Spinal cord (tissue), 10 donors: Measurements from ENCODE around the gene MIER1. TPM values are rescaled to one million over a fixed set of nuclear protein-coding genes. Genes with fewer than 3 reads are reported as not detected.
A peak's percentile ranks its signal among the peaks of the same experiment; 100 is the strongest.

Experiments
- DNase-seq, 6 donors: peaks; one replicate each; pipeline versions ENCODE4 v3.0.0 to v3.0.0-alpha.2; 2013 to 2015; ENCODE audit warnings: low spot score in 6 of 6, low read depth in 4 of 6
- H3K27ac ChIP-seq: one replicate; pipeline ENCODE4 v1.5.1; 2013; ENCODE audit warnings: low read depth, low read length, control low read depth
- H3K27me3 ChIP-seq: one replicate; pipeline ENCODE4 v1.6.1; 2013; ENCODE audit warnings: low read length; ENCODE audit not compliant: control insufficient read depth, insufficient read depth
- H3K36me3 ChIP-seq: one replicate; pipeline ENCODE4 v1.6.1; 2013; ENCODE audit warnings: low read length; ENCODE audit not compliant: control insufficient read depth, insufficient read depth
- H3K4me1 ChIP-seq: one replicate; pipeline ENCODE4 v1.6.1; 2013; ENCODE audit warnings: low read length; ENCODE audit not compliant: control insufficient read depth, insufficient read depth
- H3K4me3 ChIP-seq: one replicate; pipeline ENCODE4 v1.5.1; 2013; ENCODE audit warnings: low read depth, low read length, control low read depth
- H3K9me3 ChIP-seq: one replicate; pipeline ENCODE4 v1.6.1; 2013; ENCODE audit warnings: low read length; ENCODE audit not compliant: control insufficient read depth, insufficient read depth
- WGBS: methylation state at CpG from one replicate; pipeline ENCODE4 v1.1.5; 2013; ENCODE audit warnings: missing lambda C conversion rate; ENCODE audit not compliant: insufficient coverage; 5-methylcytosine and 5-hydroxymethylcytosine counted together
- polyA plus RNA-seq, 2 donors: library from polyadenylated mRNA; unstranded; fragments of 120-200 nt; gene quantifications; one replicate each; pipeline ENCODE4 v1.2.1, GENCODE V29; 2013; ENCODE audit not compliant: insufficient read length in 2 of 2
- total RNA-seq, 2 donors: library from RNA; depleted of rRNA in 1 of 2; stranded (reverse); fragments of 120-200 nt in 1 of 2; fragments of >200 nt in 1 of 2; gene quantifications; one replicate each; pipeline versions ENCODE4 v1.2.3 to v1.2.4, GENCODE V29; 2013 to 2014
- donor health status: healthy.

The MIER1 gene
- total and polyA plus RNA-seq, 4 donors = 18.4 to 34.8 (median 28.4) TPM

DNA sequence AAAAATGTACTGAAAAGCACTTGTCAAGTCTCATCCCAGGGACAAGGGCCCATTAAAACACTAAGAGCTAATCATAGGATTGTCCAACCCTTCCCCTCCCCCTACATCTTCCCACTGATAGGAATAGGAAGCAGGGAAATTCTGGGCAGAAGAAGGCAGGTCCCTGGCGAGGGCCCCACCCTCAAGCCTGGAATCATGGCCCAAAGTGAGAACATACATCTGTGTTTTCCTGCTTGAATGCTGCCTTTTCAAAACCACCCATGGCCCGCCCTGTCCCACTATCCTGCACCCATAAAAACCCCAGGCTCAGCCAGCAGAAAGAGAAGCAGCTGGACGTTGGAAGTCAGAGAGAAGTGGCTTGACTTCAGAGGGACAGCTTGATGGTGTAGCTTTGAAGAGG lies 5.0 kb upstream of the MIER1 start:
- Histone ChIP-seq H3K36me3 (no peaks in the 10 kb centered on the region), H3K27ac (no peak overlapping the region), H3K9me3 (no peaks in the 10 kb centered on the region), H3K4me3 (no peak overlapping the region), H3K4me1 (peaks cover 7% of the 10 kb centered on the region), H3K27me3 (no peaks in the 10 kb centered on the region)
- DNase-seq = no peak
- 100% methylated on average over 1 of the region's 3 CpGs for WGBS

DNA sequence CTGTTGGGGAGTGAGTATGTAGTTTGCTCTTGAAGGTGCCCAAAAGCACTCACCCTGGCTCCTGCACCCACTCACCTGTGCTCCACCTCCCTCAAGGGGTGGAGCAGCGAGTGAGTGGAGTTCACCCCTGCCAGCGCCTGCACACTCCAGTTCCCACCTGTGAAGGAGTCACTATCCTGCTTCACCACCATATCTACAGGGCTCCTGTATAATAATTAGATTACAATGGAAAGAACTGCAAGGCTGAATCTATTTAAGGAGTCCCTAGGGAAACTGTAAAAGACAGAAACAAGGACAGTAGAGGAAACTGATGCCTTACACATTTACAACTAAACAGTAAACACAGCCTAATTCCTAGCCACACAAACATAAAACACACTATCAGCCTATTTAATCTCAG lies 4.2 kb upstream of the MIER1 start:
- DNase-seq = no peak
- Histone ChIP-seq H3K27me3 (no peaks in the 10 kb centered on the region), H3K27ac (no peak overlapping the region), H3K36me3 (no peaks in the 10 kb centered on the region), H3K4me1 (peaks cover 7% of the 10 kb centered on the region), H3K4me3 (no peak overlapping the region), H3K9me3 (no peaks in the 10 kb centered on the region)
- no CpG with 5 or more reads among the region's 2 CpGs for WGBS

DNA sequence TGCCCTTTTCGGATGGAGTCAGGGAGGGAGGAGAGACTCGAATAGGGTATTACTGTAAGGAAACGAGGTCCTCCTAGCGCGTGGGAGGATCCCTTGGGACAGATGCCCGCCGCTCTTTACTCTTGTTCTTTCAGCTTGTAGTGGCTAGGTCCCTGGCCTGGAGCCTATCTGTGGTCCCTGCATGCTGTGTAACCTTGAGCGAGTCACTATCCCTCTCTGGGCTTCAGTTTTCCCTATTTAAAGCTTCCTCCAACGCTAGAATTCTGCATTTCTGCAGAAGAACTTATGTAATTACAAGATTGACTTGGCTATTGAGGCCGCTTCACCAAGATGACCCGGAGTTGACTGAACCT lies 744 bp downstream of the MIER1 start:
- Histone ChIP-seq H3K36me3 (no peaks in the 10 kb centered on the region), H3K9me3 (no peaks in the 10 kb centered on the region), H3K4me3 (peak overlapping the region; percentile 97), H3K4me1 (peaks cover 7% of the 10 kb centered on the region), H3K27ac (peak overlapping the region; percentile 97), H3K27me3 (no peaks in the 10 kb centered on the region)
- WGBS = 0% methylated on average over 8 of the region's 11 CpGs
- DNase-seq = no peak

DNA sequence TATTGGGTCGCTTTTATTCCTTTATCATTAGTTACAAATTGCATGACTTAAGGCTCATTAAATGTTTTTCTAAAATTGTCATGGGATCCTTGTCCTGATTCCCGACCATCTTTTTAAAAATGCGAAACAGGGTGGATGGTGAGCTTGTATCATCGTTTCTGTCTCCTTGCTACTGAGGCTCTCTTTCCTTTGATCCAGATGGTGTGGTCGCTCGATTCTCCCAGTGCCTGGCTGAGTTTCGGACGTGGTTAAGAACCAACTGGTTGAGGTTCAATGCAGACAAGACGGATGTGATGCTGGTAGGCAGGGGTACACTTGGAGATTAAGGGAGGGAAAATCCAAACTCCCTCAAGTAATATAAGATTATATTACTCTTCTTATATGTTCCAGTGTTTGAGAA lies 1.2 kb downstream of the MIER1 start:
- WGBS = 5% methylated on average over 4 of the region's 9 CpGs
- Histone ChIP-seq H3K27ac (peak overlapping the region; percentile 97), H3K27me3 (no peaks in the 10 kb centered on the region), H3K9me3 (no peaks in the 10 kb centered on the region), H3K4me3 (peak overlapping the region; percentile 97), H3K36me3 (no peaks in the 10 kb centered on the region), H3K4me1 (peaks cover 7% of the 10 kb centered on the region)
- DNase-seq = peak in 2 of 6 donors; percentile 17 to 19

DNA sequence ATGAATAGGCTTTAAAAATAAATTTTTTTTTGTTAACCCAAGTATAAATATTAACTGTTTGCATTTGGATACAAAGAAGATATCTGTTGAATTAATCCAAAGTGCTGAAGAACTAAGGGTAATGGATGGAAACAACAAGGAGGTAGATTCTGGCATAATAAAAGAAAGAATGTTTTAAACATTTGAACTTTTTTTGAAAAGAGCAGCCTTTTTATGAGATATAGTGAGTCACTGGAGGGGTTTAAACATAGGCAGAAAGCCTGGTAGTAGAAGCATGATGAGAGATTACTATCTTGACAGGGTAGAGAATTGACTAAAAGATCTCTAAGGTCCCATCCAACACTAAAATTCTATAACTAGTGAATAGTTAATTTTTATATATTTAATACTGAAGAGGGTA lies 2.7 kb downstream of the MIER1 start:
- no peaks in the 10 kb centered on the region for H3K9me3 ChIP-seq
- no peaks in the 10 kb centered on the region for H3K36me3 ChIP-seq
- no peak overlapping the region for H3K4me3 ChIP-seq
- no peak for DNase-seq
- no peaks in the 10 kb centered on the region for H3K27me3 ChIP-seq
- peaks cover 7% of the 10 kb centered on the region for H3K4me1 ChIP-seq
- no peak overlapping the region for H3K27ac ChIP-seq

DNA sequence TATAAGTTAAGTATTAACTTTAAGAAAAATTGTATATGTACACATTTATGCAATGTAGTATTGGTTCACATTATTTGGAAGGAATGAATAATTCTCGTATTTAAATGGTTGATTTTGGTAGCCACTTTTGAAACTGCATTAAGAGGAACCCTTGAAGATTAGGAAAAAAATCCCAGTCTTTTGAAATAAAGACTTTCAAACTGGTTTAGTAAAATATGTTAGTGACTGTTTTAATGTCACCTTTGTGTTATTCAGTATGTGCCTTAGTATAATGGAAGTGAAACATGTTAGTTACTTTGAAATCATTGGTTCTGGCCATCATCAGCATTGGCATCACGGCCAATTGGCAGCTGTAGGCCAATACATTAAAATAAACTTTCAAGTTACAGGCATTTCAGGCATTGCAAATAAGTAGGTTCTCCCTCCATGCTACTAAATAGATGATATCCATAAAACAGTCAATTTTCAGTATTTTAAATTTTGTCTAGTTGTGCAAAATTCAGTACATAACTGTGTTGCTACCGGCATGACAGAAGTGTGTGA lies 4.4 kb downstream of the MIER1 start:
- H3K9me3 ChIP-seq = no peaks in the 10 kb centered on the region
- 60% methylated on average over 1 of the region's 3 CpGs for WGBS
- DNase-seq = peak in 1 of 6 donors; percentile 10
- peaks cover under 1% of the 10 kb centered on the region for H3K4me1 ChIP-seq
- no peaks in the 10 kb centered on the region for H3K36me3 ChIP-seq
- no peaks in the 10 kb centered on the region for H3K27me3 ChIP-seq
- H3K4me3 ChIP-seq = peak overlapping the region; percentile 68
- peak overlapping the region; percentile 90 for H3K27ac ChIP-seq

DNA sequence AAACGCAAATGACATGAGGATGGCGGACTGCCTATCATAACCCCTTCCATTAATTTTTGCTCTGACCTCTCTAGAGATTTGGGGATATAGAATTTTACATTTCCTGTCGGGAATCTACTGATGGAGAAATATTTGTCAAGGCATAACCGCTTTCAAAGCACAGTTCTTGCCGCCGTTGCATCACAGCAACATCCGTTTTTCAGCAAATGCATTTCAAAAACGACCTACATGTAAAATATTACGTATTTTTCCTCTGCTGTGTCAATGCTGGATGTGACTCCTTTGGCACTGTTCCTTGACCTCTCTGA lies 4.9 kb downstream of the MIER1 start:
- H3K36me3 ChIP-seq = no peaks in the 10 kb centered on the region
- WGBS = 2% methylated on average over 5 of the region's 9 CpGs
- H3K9me3 ChIP-seq = no peaks in the 10 kb centered on the region
- no peaks in the 10 kb centered on the region for H3K4me1 ChIP-seq
- H3K27me3 ChIP-seq = no peaks in the 10 kb centered on the region
- no peak for DNase-seq
- peak overlapping the region; percentile 68 for H3K4me3 ChIP-seq
- peak overlapping the region; percentile 90 for H3K27ac ChIP-seq

DNA sequence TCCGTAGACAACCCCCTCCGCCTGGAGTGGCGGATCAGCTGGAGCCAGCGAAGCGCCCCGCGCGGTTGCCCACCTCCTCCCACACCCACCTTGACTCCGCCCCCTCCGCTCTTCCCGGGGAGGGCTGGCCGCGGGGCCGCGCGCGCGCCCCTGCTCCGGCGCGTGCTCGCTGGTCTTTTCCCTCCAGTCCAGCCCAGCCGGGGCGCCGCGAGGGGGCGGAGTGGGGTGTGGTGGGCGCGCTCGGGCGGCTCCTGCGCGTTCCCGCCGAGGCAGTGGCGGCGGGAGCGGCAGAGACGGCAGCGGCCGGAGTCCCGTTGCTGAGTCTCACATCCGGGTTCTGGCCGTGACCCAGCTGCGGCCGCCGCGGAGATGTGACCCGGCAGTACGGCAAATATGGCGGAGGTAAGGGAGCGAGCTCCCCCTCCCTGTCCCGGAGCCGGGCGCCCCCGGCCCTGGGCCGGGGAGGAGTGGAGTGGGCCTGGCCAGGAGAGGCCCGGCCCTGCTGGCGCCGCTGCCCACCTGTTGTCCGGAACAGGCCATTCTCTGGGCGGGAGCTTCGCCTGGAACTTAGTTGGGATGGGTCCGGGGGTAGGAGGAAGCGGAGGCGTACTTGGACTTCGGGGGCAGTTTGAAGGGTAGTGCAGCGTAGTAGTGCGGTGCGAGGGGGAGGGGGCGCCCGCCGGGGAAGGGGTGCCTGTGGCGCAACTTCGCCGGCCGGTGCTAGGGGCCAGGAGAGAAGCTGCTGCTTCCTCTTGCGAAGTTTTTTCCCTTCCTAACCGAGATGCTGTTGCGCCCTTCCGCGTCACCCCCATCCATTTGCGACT lies 5.4 kb downstream of the MIER1 start:
- Histone ChIP-seq H3K4me3 (peak overlapping the region; percentile 91), H3K4me1 (no peaks in the 10 kb centered on the region), H3K27me3 (no peaks in the 10 kb centered on the region), H3K9me3 (no peaks in the 10 kb centered on the region), H3K27ac (peak overlapping the region; percentile 94), H3K36me3 (no peaks in the 10 kb centered on the region)
- WGBS = under 1% methylated on average over 69 of the region's 83 CpGs
- peak; percentile 79 to 98 (median 91) for DNase-seq

DNA sequence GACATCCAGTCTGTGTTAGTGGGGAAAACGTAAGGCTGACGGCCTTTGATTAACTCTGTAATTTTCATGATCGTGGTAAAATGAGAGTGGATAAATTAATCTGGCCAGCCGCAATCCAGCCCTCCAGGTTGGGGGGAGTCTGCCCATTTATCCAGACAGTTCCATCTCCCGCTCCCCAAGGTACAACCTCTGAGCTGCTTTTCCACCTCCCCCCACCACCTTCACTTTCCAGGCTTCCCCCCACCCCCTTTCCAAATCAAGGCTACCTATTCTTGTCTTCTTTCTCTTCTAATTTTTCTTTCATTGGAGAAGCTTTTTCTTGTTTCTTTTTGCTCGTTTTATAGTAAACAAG lies 6.0 kb downstream of the MIER1 start:
- no peaks in the 10 kb centered on the region for H3K9me3 ChIP-seq
- H3K27ac ChIP-seq = peak overlapping the region; percentile 94
- DNase-seq = no peak
- no peaks in the 10 kb centered on the region for H3K4me1 ChIP-seq
- no peaks in the 10 kb centered on the region for H3K27me3 ChIP-seq
- no peaks in the 10 kb centered on the region for H3K36me3 ChIP-seq
- WGBS = 0% methylated on average over 1 of the region's 6 CpGs
- H3K4me3 ChIP-seq = peak overlapping the region; percentile 91

DNA sequence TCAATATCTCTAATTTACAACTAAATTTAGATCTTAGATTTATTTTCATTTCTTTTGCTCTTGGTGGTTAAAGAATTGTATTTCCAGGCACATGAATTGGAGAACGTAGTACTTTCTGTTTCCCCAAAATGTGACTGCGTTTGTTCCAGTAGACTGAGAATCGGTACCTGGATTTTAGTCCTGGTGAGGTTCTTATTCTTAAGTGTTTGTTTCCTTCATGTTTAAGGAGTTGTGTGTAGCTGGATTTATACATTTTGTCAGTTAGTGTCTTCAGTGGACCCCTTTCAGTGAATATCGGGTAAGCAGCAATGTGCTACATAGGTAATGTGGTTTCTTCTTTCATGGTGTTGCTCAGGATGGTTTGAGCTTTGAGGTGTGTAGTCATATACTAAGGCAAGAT lies 6.8 kb downstream of the MIER1 start:
- H3K27ac ChIP-seq = no peak overlapping the region
- no peaks in the 10 kb centered on the region for H3K4me1 ChIP-seq
- WGBS = 46% methylated on average over 4 of the region's 4 CpGs

More for the DNA sequence above, 6.8 kb downstream of the MIER1 start:
- Histone ChIP-seq H3K27me3 (no peaks in the 10 kb centered on the region), H3K9me3 (no peaks in the 10 kb centered on the region), H3K4me3 (peak overlapping the region; percentile 91), H3K36me3 (no peaks in the 10 kb centered on the region)
- DNase-seq = no peak
